SK-N-SH (cell line): ENCODE results near the gene STX5. TPM values are rescaled to one million over a fixed set of nuclear protein-coding genes. Genes with fewer than 3 reads are reported as not detected.
A peak's percentile ranks its signal among the peaks of the same experiment; 100 is the strongest.

Experiments used
- CTCF ChIA-PET: fragments of 300-600, 350-600 bp; formaldehyde crosslinking; extraction: SDS; loops from one replicate; lab custom pipeline; 2021; lab: Yijun Ruan, JAX
- POLR2A ChIA-PET: fragments of 350-600 bp; sonication (Branson Sonifier 250); formaldehyde crosslinking; extraction: SDS; loops from one replicate; lab custom pipeline; 2020; ENCODE audit warnings: antibody characterized with exemption, inconsistent platforms; lab: Yijun Ruan, JAX
- DNase-seq: peaks from one replicate; pipeline ENCODE4 v3.0.0; 2012
- H2AFZ ChIP-seq: fragments of 200-600 bp; sonication (generic); 2 replicates; pipeline ENCODE4 v1.8.1; 2016; ENCODE audit warnings: antibody characterized with exemption, mild to moderate bottlenecking, low read depth
- H3F3A ChIP-seq: fragments of 200-600 bp; sonication (generic); replicated peaks from 2 replicates; pipeline ENCODE3; 2016; ENCODE audit warnings: antibody characterized with exemption, mild to moderate bottlenecking; ENCODE audit not compliant: insufficient read depth
- H3K27ac ChIP-seq, 2 experiments: fragments of 200-500 bp in 1 of 2; fragments of 200-600 bp in 1 of 2; sonication (Bioruptor generic) in 1 of 2; sonication (generic), shearing (Covaris generic) in 1 of 2; 2 replicates each; pipeline versions ENCODE4 v1.5.1 to v1.6.1; 2014 to 2016; ENCODE audit warnings: low read depth in 2 of 2, inconsistent platforms in 1 of 2, low read length in 1 of 2, mild to moderate bottlenecking in 1 of 2, mixed read lengths in 1 of 2
- H3K27me3 ChIP-seq: fragments of 200-600 bp; sonication (generic), shearing (Covaris generic); 2 replicates; pipeline ENCODE4 v1.6.1; 2016; ENCODE audit warnings: mixed run types; ENCODE audit not compliant: insufficient read depth
- H3K36me3 ChIP-seq, 2 experiments: fragments of 200-500 bp in 1 of 2; fragments of 200-600 bp in 1 of 2; sonication (Bioruptor generic) in 1 of 2; sonication (generic) in 1 of 2; replicated peaks in 1 of 2; 2 replicates each; pipeline versions ENCODE3 to v1.5.1; 2014 to 2016; ENCODE audit warnings: low read length in 1 of 2, mild to moderate bottlenecking in 1 of 2; ENCODE audit not compliant: insufficient read depth in 2 of 2, control insufficient read depth in 1 of 2
- H3K4me1 ChIP-seq, 2 experiments: fragments of 200-500 bp in 1 of 2; fragments of 200-600 bp in 1 of 2; sonication (Bioruptor generic) in 1 of 2; sonication (generic), shearing (Covaris generic) in 1 of 2; 2 replicates each; pipeline versions ENCODE4 v1.5.1 to v1.6.1; 2014 to 2016; ENCODE audit warnings: low read depth in 1 of 2, low read length in 1 of 2, mixed run types in 1 of 2; ENCODE audit not compliant: insufficient read depth in 2 of 2, control insufficient read depth in 1 of 2
- H3K4me2 ChIP-seq: fragments of 200-600 bp; sonication (generic), shearing (Covaris generic); 2 replicates; pipeline ENCODE4 v1.6.1; 2017; ENCODE audit warnings: mixed run types
- H3K4me3 ChIP-seq, 2 experiments: fragments of 200-500 bp in 1 of 2; fragments of 200-600 bp in 1 of 2; sonication (Bioruptor generic) in 1 of 2; sonication (generic), shearing (Covaris generic) in 1 of 2; 2 replicates each; pipeline versions ENCODE4 v1.5.1 to v1.8.1; 2014 to 2016; ENCODE audit warnings: low read depth in 2 of 2, inconsistent platforms in 1 of 2, low read length in 1 of 2, mild to moderate bottlenecking in 1 of 2, mixed read lengths in 1 of 2, moderate library complexity in 1 of 2
- H3K79me2 ChIP-seq: fragments of 200-600 bp; sonication (generic); 2 replicates; pipeline ENCODE4 v1.8.1; 2017; ENCODE audit warnings: mild to moderate bottlenecking; ENCODE audit not compliant: insufficient read depth
- H3K9ac ChIP-seq: fragments of 200-600 bp; sonication (generic); 2 replicates; pipeline ENCODE4 v1.6.1; 2017; ENCODE audit warnings: mixed run types
- H3K9me2 ChIP-seq: fragments of 200-600 bp; sonication (generic); 2 replicates; pipeline ENCODE4 v1.6.1; 2017; ENCODE audit warnings: mixed run types
- H3K9me3 ChIP-seq: fragments of 200-600 bp; sonication (generic); 2 replicates; pipeline ENCODE4 v1.6.1; 2017; ENCODE audit warnings: mixed run types, mild to moderate bottlenecking, moderate library complexity
- H4K20me1 ChIP-seq: fragments of 200-600 bp; sonication (generic); 2 replicates; pipeline ENCODE4 v1.6.1; 2017; ENCODE audit warnings: mild to moderate bottlenecking, mixed run types; ENCODE audit not compliant: insufficient read depth
- CHD2 ChIP-seq: fragments of 150-350 bp; IDR thresholded peaks from 2 replicates; pipeline ENCODE4 v1.6.1; 2018; ENCODE audit warnings: low read length; ENCODE audit not compliant: partially characterized antibody
- ELF1 ChIP-seq: IDR thresholded peaks from 2 replicates; pipeline ENCODE4 v1.4.0; 2012
- EP300 ChIP-seq, 2 experiments: IDR thresholded peaks; 2 replicates each; pipeline versions ENCODE4 v1.4.0 to v1.6.1; 2012; ENCODE audit warnings: borderline replicate concordance in 1 of 2, low read depth in 1 of 2, low read length in 1 of 2
- EZH2phosphoT487 ChIP-seq: fragments of 200-600 bp; sonication (generic); IDR thresholded peaks from 2 replicates; pipeline ENCODE4 v1.6.1; 2017; ENCODE audit warnings: low read depth, mixed run types, mild to moderate bottlenecking, antibody characterized with exemption, moderate library complexity, borderline replicate concordance
- FOSL2 ChIP-seq: IDR thresholded peaks from 2 replicates; pipeline ENCODE4 v1.4.0; 2012; ENCODE audit warnings: low read depth, mild to moderate bottlenecking, moderate library complexity, borderline replicate concordance
- FOXJ3 ChIP-seq: sonication (generic); formaldehyde crosslinking; IDR thresholded peaks from 2 replicates; pipeline ENCODE4 v1.5.1; 2020; ENCODE audit warnings: mild to moderate bottlenecking, missing genetic modification reagents
- GABPA ChIP-seq: IDR thresholded peaks from 2 replicates; pipeline ENCODE4 v1.4.0; 2012; ENCODE audit warnings: low read depth, mild to moderate bottlenecking
- GATA2 ChIP-seq: sonication (generic); formaldehyde crosslinking; IDR thresholded peaks from 2 replicates; pipeline ENCODE4 v1.5.0; 2020; ENCODE audit warnings: mild to moderate bottlenecking, missing genetic modification reagents
- JUND ChIP-seq: IDR thresholded peaks from 2 replicates; pipeline ENCODE4 v1.4.0; 2012
- MEF2A ChIP-seq: IDR thresholded peaks from 2 replicates; pipeline ENCODE4 v1.4.0; 2012; ENCODE audit warnings: low read depth, borderline replicate concordance
- MXI1 ChIP-seq: IDR thresholded peaks from 2 replicates; pipeline ENCODE4 v1.6.1; 2012; ENCODE audit warnings: mild to moderate bottlenecking, low read depth, low read length, improper control_type of control experiment
- NRF1 ChIP-seq: IDR thresholded peaks from 2 replicates; pipeline ENCODE4 v1.6.1; 2012; ENCODE audit warnings: low read depth, mild to moderate bottlenecking, low read length
- POLR2AphosphoS5 ChIP-seq: IDR thresholded peaks from 2 replicates; pipeline ENCODE4 v1.6.1; 2012; ENCODE audit warnings: low read depth, low read length
- RAD21 ChIP-seq: IDR thresholded peaks from 2 replicates; pipeline ENCODE4 v1.6.1; 2012; ENCODE audit warnings: mild to moderate bottlenecking, low read length
- RCOR1 ChIP-seq: fragments of 150-350 bp; IDR thresholded peaks from 2 replicates; pipeline ENCODE4 v1.6.1; 2017; ENCODE audit warnings: antibody characterized with exemption, low read length
- RFX5 ChIP-seq: IDR thresholded peaks from 2 replicates; pipeline ENCODE4 v1.6.1; 2012; ENCODE audit warnings: mild to moderate bottlenecking, improper control_type of control experiment, low read length
- RXRA ChIP-seq: IDR thresholded peaks from 2 replicates; pipeline ENCODE4 v1.4.0; 2012; ENCODE audit warnings: low read depth, mild to moderate bottlenecking, borderline replicate concordance
- SMC3 ChIP-seq: IDR thresholded peaks from 2 replicates; pipeline ENCODE4 v1.6.1; 2012; ENCODE audit warnings: low read depth, low read length, improper control_type of control experiment
- TAF1 ChIP-seq: IDR thresholded peaks from 2 replicates; pipeline ENCODE4 v1.6.1; 2012; ENCODE audit warnings: low read depth, mild to moderate bottlenecking, low read length, moderate library complexity, borderline replicate concordance
- TCF12 ChIP-seq: IDR thresholded peaks from 2 replicates; pipeline ENCODE4 v1.4.0; 2012
- TEAD4 ChIP-seq: IDR thresholded peaks from 2 replicates; pipeline ENCODE4 v1.4.0; 2012; ENCODE audit warnings: mild to moderate bottlenecking, borderline replicate concordance; ENCODE audit not compliant: insufficient read depth
- YY1 ChIP-seq: IDR thresholded peaks from 2 replicates; pipeline ENCODE4 v1.4.0; 2012; ENCODE audit warnings: low read depth, mild to moderate bottlenecking
- WGBS: methylation state at CpG from one replicate; pipeline ENCODE4 v1.1.6; 2017; ENCODE audit warnings: low lambda C conversion rate; 5-methylcytosine and 5-hydroxymethylcytosine counted together
- polyA plus RNA-seq, 3 experiments: library from polyadenylated mRNA; depleted of rRNA; stranded (reverse); fragments of >200 nt; gene quantifications; 2 replicates each; pipeline ENCODE4 v1.2.3, GENCODE V29; 2012
- TF ChIP-seq, protein P1 (sequence below): fragments of 150-350 bp; IDR thresholded peaks from 2 replicates; pipeline ENCODE4 v1.6.1; 2016; ENCODE audit warnings: mild to moderate bottlenecking, low read depth, low read length
- TF ChIP-seq, protein P2 (sequence below): IDR thresholded peaks from 2 replicates; pipeline ENCODE4 v1.4.0; 2012; ENCODE audit warnings: low read depth, borderline replicate concordance
- TF ChIP-seq, protein P3 (sequence below): IDR thresholded peaks from 2 replicates; pipeline ENCODE4 v1.4.0; 2012; ENCODE audit warnings: low read depth, borderline replicate concordance
- TF ChIP-seq, protein P4 (sequence below): IDR thresholded peaks from 2 replicates; pipeline ENCODE4; 2012

STX5 gene
- polyA plus RNA-seq, 1 of the 3 experiments (the other 2 are of a cell fraction): 24.2 TPM

DNA sequence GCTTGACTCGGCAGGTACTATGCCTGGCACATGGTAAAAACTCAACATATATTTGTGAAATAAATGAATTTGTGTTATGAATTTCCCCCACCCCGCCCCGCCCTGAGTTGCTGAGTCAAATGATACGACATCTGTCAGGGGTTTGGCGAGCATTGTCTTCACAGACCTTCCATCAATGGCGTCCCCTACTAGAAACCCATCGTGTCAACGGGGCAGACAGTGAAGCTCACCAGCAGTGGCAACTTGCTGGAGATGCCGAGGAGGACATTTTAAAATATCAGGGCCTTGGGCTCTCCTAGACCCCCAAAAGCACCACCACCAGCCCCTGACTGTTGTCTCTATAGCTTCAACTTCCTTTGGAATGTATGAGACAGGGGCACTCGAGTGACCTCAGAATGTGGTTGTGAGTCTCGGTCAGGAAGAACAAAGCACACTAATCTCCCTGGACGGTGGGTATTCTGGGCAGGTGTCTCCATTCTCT lies 25.9 kb downstream of the STX5 start (continued):
- TF ChIP-seq POLR2AphosphoS5 (no peak), GATA2 (CRISPR knock-in tag) (no peak), YY1 (no peak), SMC3 (no peak), NRF1 (no peak), TEAD4 (no peak), RXRA (no peak), TAF1 (no peak), RCOR1 (no peak), TCF12 (no peak), EP300 (IDR thresholded peaks at IDR 0.05; ENCODE audit: borderline replicate concordance in 1 of 2, low read depth in 1 of 2, low read length in 1 of 2) (no peak), EZH2phosphoT487 (no peak)

DNA sequence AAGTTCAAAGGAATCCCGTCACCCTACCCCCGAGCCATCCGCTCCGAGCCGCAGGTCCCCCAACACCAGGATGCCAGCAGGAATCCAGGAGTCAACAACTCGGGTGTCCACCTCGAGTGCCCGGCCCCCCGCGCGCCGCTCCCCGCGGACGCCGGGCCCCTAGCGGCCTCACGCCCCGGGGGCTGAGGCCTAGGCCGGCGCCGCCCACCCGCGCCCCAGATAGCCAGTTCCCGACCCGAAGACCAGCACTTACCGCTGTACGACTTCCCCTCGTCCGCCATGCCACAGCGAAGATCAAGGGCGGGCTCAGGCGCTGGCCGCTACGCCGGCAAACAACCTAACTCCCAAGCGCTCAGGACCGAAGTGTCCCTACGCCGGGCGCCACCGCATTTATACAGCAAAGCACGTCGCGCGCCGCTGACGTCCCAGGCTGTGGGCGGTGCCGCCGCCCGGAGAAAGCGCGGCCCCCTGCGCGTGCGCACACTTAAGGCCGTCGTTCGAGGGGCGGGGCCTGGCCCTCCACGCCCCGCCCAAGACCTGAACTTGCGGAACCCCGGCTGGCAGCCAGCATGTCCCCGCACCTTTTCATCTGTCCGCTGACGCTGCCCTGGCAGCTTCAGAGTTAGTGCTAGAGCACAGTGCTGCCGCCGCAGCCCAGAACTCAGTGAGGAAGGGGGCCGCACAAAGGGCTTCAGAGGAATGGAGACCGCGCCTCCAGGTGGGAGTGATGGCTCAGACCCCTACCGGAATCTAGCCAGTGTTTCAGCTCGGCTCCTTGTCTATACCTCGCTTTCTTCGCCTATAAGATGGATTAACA lies 26.6 kb downstream of the STX5 start, which contains the start of gene NXF1:
NXF1 (minus strand) TSS at position 365 of the 817 bp plus-strand sequence; CDS start at position 281, 84 bp downstream.
- Histone ChIP-seq H4K20me1 (peaks cover 16% of the 10 kb centered on the region), H2AFZ (peak within 1 kb of the TSS; percentile 81; the same call in 1 of the 2 replicates), H3K36me3 (peaks cover 30 to 36% of the 10 kb centered on the region in 2 experiments), H3K79me2 (peaks cover 41% of the 10 kb centered on the region), H3K4me3 (peak within 1 kb of the TSS; percentile 91 to 94), H3F3A (peaks cover 21% of the 10 kb centered on the region), H3K4me1 (peaks cover 8 to 18% of the 10 kb centered on the region in 2 experiments), H3K9ac (peak within 1 kb of the TSS; percentile 93), H3K27ac (peak within 1 kb of the TSS; percentile 75 to 83), H3K27me3 (no peaks in the 10 kb centered on the region), H3K4me2 (peak within 1 kb of the TSS; percentile 92), H3K9me2 (no peaks in the 10 kb centered on the region), H3K9me3 (no peaks in the 10 kb centered on the region)
- WGBS: 3% methylated on average over 13 of the region's 77 CpGs
- DNase-seq: peak; percentile 99
- POLR2A ChIA-PET: interaction anchor here (1.0 to 3.7 kb wide), 10 partner anchors 10 to 51 kb away, joined by 3 to 27 read pairs (median 4); partner anchors contain the start of genes STX5, TEX54 and ZBTB3
- CTCF ChIA-PET: interaction anchor here (0.9 to 1.8 kb wide), 6 partner anchors 12 to 79 kb away, joined by 3 to 9 read pairs (median 4); partner anchors contain the start of gene SLC3A2
- TF ChIP-seq EZH2phosphoT487: no peak
- peak; percentile 62 for TF ChIP-seq CHD2
- TF ChIP-seq GABPA: no peak
- TF ChIP-seq, protein P1, sequence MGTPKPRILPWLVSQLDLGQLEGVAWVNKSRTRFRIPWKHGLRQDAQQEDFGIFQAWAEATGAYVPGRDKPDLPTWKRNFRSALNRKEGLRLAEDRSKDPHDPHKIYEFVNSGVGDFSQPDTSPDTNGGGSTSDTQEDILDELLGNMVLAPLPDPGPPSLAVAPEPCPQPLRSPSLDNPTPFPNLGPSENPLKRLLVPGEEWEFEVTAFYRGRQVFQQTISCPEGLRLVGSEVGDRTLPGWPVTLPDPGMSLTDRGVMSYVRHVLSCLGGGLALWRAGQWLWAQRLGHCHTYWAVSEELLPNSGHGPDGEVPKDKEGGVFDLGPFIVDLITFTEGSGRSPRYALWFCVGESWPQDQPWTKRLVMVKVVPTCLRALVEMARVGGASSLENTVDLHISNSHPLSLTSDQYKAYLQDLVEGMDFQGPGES: 0 out of 2 replicates have a peak, but pooled peaks have one; percentile 12
- no peak for TF ChIP-seq EP300 (IDR thresholded peaks at IDR 0.05; ENCODE audit: borderline replicate concordance in 1 of 2, low read depth in 1 of 2, low read length in 1 of 2)
- no peak for TF ChIP-seq RAD21
- TF ChIP-seq SMC3: no peak
- peak; percentile 88 for TF ChIP-seq MXI1
- TF ChIP-seq JUND: no peak
- peak; percentile 57 for TF ChIP-seq YY1
- TF ChIP-seq, protein P2, sequence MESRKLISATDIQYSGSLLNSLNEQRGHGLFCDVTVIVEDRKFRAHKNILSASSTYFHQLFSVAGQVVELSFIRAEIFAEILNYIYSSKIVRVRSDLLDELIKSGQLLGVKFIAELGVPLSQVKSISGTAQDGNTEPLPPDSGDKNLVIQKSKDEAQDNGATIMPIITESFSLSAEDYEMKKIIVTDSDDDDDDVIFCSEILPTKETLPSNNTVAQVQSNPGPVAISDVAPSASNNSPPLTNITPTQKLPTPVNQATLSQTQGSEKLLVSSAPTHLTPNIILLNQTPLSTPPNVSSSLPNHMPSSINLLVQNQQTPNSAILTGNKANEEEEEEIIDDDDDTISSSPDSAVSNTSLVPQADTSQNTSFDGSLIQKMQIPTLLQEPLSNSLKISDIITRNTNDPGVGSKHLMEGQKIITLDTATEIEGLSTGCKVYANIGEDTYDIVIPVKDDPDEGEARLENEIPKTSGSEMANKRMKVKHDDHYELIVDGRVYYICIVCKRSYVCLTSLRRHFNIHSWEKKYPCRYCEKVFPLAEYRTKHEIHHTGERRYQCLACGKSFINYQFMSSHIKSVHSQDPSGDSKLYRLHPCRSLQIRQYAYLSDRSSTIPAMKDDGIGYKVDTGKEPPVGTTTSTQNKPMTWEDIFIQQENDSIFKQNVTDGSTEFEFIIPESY: no peak
- TF ChIP-seq, protein P3, sequence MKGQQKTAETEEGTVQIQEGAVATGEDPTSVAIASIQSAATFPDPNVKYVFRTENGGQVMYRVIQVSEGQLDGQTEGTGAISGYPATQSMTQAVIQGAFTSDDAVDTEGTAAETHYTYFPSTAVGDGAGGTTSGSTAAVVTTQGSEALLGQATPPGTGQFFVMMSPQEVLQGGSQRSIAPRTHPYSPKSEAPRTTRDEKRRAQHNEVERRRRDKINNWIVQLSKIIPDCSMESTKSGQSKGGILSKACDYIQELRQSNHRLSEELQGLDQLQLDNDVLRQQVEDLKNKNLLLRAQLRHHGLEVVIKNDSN: no peak
- TF ChIP-seq MEF2A: no peak
- no peak for TF ChIP-seq FOSL2
- TF ChIP-seq, protein P4, sequence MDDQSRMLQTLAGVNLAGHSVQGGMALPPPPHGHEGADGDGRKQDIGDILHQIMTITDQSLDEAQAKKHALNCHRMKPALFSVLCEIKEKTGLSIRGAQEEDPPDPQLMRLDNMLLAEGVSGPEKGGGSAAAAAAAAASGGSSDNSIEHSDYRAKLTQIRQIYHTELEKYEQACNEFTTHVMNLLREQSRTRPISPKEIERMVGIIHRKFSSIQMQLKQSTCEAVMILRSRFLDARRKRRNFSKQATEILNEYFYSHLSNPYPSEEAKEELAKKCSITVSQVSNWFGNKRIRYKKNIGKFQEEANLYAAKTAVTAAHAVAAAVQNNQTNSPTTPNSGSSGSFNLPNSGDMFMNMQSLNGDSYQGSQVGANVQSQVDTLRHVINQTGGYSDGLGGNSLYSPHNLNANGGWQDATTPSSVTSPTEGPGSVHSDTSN: peak; percentile 61; the same call in 1 of the 2 replicates
- no peak for TF ChIP-seq TCF12
- no peak for TF ChIP-seq FOXJ3
- peak; percentile 24; the same call in 1 of the 2 replicates for TF ChIP-seq ELF1
- no peak for TF ChIP-seq RXRA
- TF ChIP-seq RFX5: no peak
- TF ChIP-seq RCOR1: no peak; the same call in 1 of the 2 replicates
